Transverse colon (tissue), 4 donors: ENCODE measurements around the gene ACTR3C.
"Not testable (repeated sequence)": the region's sequence is repeated elsewhere in the genome, so short reads cannot be mapped to it uniquely, and the experiment has no call there.

ENCODE experiments used
- EP300 ChIP-seq: sonication (generic); formaldehyde crosslinking; IDR thresholded peaks from one replicate; pipeline ENCODE4 v1.6.1; 2017; ENCODE audit warnings: antibody characterized with exemption, low read depth
- POLR2A ChIP-seq: fragments of 450-650 bp; IDR thresholded peaks from one replicate; pipeline ENCODE4 v1.6.1; 2016; ENCODE audit warnings: antibody characterized with exemption, mild to moderate bottlenecking, moderate library complexity
- POLR2AphosphoS5 ChIP-seq, 3 donors: sonication (generic); formaldehyde crosslinking; IDR thresholded peaks; one replicate each; pipeline ENCODE4 v1.6.1; 2016; ENCODE audit warnings: antibody characterized with exemption in 3 of 3
- TF ChIP-seq, protein P1 (sequence below), 5 experiments: fragments of 200-600 bp in 3 of 5; fragments of 450-650 bp in 2 of 5; sonication (generic) in 3 of 5; IDR thresholded peaks; 1 replicate in 2 of 5; 2 replicates in 3 of 5; pipeline ENCODE4 v1.5.1; 2016 to 2017; ENCODE audit warnings: antibody characterized with exemption in 5 of 5, inconsistent platforms in 3 of 5, mild to moderate bottlenecking in 2 of 5, moderate library complexity in 1 of 5

DNA sequence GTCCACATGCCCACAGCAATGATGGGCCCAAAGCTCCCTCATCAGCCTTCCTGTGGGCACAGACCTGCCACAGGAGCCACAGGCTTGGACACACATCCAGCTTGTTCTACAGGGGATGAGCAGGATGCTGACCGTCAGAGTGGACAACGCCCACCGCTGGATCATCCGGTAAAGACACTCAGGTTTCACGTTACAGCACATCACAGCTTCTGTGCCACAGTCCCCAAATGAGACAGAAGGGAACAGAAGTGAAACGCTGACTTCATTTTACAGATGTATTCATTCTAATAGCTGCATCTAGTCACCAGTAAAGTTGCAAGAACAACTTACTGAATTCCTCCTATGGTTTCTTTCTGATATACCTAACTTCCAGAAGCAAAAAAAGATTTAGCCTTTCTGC, 33.0 kb downstream of the ACTR3C start:
- TF ChIP-seq, protein P1, sequence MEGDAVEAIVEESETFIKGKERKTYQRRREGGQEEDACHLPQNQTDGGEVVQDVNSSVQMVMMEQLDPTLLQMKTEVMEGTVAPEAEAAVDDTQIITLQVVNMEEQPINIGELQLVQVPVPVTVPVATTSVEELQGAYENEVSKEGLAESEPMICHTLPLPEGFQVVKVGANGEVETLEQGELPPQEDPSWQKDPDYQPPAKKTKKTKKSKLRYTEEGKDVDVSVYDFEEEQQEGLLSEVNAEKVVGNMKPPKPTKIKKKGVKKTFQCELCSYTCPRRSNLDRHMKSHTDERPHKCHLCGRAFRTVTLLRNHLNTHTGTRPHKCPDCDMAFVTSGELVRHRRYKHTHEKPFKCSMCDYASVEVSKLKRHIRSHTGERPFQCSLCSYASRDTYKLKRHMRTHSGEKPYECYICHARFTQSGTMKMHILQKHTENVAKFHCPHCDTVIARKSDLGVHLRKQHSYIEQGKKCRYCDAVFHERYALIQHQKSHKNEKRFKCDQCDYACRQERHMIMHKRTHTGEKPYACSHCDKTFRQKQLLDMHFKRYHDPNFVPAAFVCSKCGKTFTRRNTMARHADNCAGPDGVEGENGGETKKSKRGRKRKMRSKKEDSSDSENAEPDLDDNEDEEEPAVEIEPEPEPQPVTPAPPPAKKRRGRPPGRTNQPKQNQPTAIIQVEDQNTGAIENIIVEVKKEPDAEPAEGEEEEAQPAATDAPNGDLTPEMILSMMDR (IDR thresholded peaks at IDR 0.05) = not testable (repeated sequence)
- TF ChIP-seq EP300; POLR2AphosphoS5 (IDR thresholded peaks at IDR 0.05); POLR2A: not testable (repeated sequence)
